Esophagus squamous epithelium (tissue), 4 donors: ENCODE results near the gene KIF2A.

Experiments used
- CTCF ChIP-seq, 6 experiments: fragments of 450-650 bp in 4 of 6; fragments of 200-600 bp in 2 of 6; sonication (generic) in 2 of 6; IDR thresholded peaks; one replicate each; pipeline ENCODE4 v1.5.1; 2016 to 2019; ENCODE audit warnings: antibody characterized with exemption in 6 of 6, mild to moderate bottlenecking in 4 of 6, moderate library complexity in 4 of 6
- POLR2A ChIP-seq, 4 donors: fragments of 450-650 bp; IDR thresholded peaks; one replicate each; pipeline ENCODE4 v1.6.1; 2017; ENCODE audit warnings: antibody characterized with exemption in 4 of 4, mild to moderate bottlenecking in 4 of 4, moderate library complexity in 3 of 4

GRCh38 chr5:62306323-62306895 lies 403 bp downstream of the KIF2A start:
- TF ChIP-seq CTCF (IDR thresholded peaks at IDR 0.05): no peak
- TF ChIP-seq POLR2A (IDR thresholded peaks at IDR 0.05): no peak
